IMR-90 (cell line): ENCODE data around the gene CPSF4L. TPM values are rescaled to one million over a fixed set of nuclear protein-coding genes. Genes with fewer than 3 reads are reported as not detected.

Experiments
- ATAC-seq: fragments of 200-7000 bp; cut with Tn5 transposase; 2 replicates; pipeline ENCODE4 v1.9.1; 2020; ENCODE audit warnings: low read depth, mild to moderate bottlenecking, moderate library complexity
- BruUV-seq: library from RNA; stranded (reverse); fragments of 400-500 nt; replicated peaks from 2 replicates; lab custom pipeline; 2021; lab: Mats Ljungman, UMichigan
- CTCF ChIA-PET: fragments of 300-600 bp; formaldehyde crosslinking; extraction: SDS; loops from one replicate; lab custom pipeline; 2021; ENCODE audit warnings: antibody characterized with exemption; lab: Yijun Ruan, JAX
- POLR2A ChIA-PET: fragments of 300-600 bp; sonication (Branson Sonifier 250); formaldehyde crosslinking; loops from one replicate; lab custom pipeline; 2022; ENCODE audit warnings: antibody characterized with exemption; ENCODE audit not compliant: unreplicated experiment; lab: Charles Lee
- DNase-seq: peaks from one replicate; pipeline ENCODE4 v3.0.0; 2013
- H2AFZ ChIP-seq: replicated peaks from 2 replicates; pipeline ENCODE3; 2013; ENCODE audit warnings: low read length, mild to moderate bottlenecking; ENCODE audit not compliant: poor library complexity
- H2AK5ac ChIP-seq: 2 replicates; pipeline ENCODE4 v1.6.1; 2013; ENCODE audit warnings: low read depth, low read length, inconsistent platforms
- H2AK9ac ChIP-seq: replicated peaks from 2 replicates; pipeline ENCODE3; 2013; ENCODE audit warnings: mild to moderate bottlenecking, low read depth, low read length, moderate library complexity; ENCODE audit not compliant: poor library complexity
- H2BK120ac ChIP-seq: 2 replicates; pipeline ENCODE4 v1.6.1; 2013; ENCODE audit warnings: low read depth, low read length, inconsistent platforms
- H2BK15ac ChIP-seq: 3 replicates; pipeline ENCODE4 v1.6.1; 2013; ENCODE audit warnings: low read depth, low read length, inconsistent platforms
- H2BK20ac ChIP-seq: 2 replicates; pipeline ENCODE4 v1.6.1; 2013; ENCODE audit warnings: low read depth, mild to moderate bottlenecking, inconsistent platforms, low read length, moderate library complexity
- H2BK5ac ChIP-seq: 2 replicates; pipeline ENCODE4 v1.6.1; 2013; ENCODE audit warnings: mild to moderate bottlenecking, low read depth, low read length, inconsistent platforms; ENCODE audit not compliant: poor library complexity, severe bottlenecking
- H3K14ac ChIP-seq: replicated peaks from 2 replicates; pipeline ENCODE4 v1.6.1; 2013; ENCODE audit warnings: low read depth, low read length, inconsistent platforms
- H3K18ac ChIP-seq: 2 replicates; pipeline ENCODE4 v1.6.1; 2013; ENCODE audit warnings: low read depth, low read length, control low read depth
- H3K23ac ChIP-seq: 2 replicates; pipeline ENCODE4 v1.6.1; 2013; ENCODE audit warnings: low read depth, low read length, inconsistent platforms
- H3K27ac ChIP-seq: 2 replicates; pipeline ENCODE4 v1.5.1; 2013; ENCODE audit warnings: mild to moderate bottlenecking, control low read depth, low read length; ENCODE audit not compliant: insufficient read depth
- H3K27me3 ChIP-seq: 2 replicates; pipeline ENCODE4 v1.6.1; 2013; ENCODE audit warnings: low read length; ENCODE audit not compliant: control insufficient read depth, insufficient read depth
- H3K36me3 ChIP-seq: 2 replicates; pipeline ENCODE4 v1.6.1; 2013; ENCODE audit warnings: low read length, mixed read lengths; ENCODE audit not compliant: control insufficient read depth, insufficient read depth
- H3K4ac ChIP-seq: 2 replicates; pipeline ENCODE4 v1.6.1; 2013; ENCODE audit warnings: low read depth, low read length, inconsistent platforms
- H3K4me1 ChIP-seq: 2 replicates; pipeline ENCODE4 v1.6.1; 2013; ENCODE audit warnings: low read length, mixed read lengths; ENCODE audit not compliant: control insufficient read depth, insufficient read depth
- H3K4me2 ChIP-seq: 2 replicates; pipeline ENCODE4 v1.6.1; 2013; ENCODE audit warnings: low read depth, mild to moderate bottlenecking, control low read depth, low read length, moderate library complexity
- H3K4me3 ChIP-seq: 2 replicates; pipeline ENCODE4 v1.5.1; 2013; ENCODE audit warnings: low read depth, mild to moderate bottlenecking, control low read depth, low read length, moderate library complexity; ENCODE audit not compliant: insufficient read depth
- H3K56ac ChIP-seq: 2 replicates; pipeline ENCODE4 v1.6.1; 2013; ENCODE audit warnings: low read length, inconsistent platforms; ENCODE audit not compliant: insufficient read depth; ENCODE audit errors: extremely low read depth
- H3K79me1 ChIP-seq, 2 experiments: 2 replicates each; pipeline ENCODE4 v1.6.1; 2013; ENCODE audit warnings: low read length in 2 of 2, inconsistent platforms in 1 of 2, low read depth in 1 of 2
- H3K9ac ChIP-seq: 2 replicates; pipeline ENCODE4 v1.6.1; 2013; ENCODE audit warnings: low read depth, low read length, control low read depth
- H3K9me1 ChIP-seq: 2 replicates; pipeline ENCODE4 v1.6.1; 2013; ENCODE audit warnings: low read length, inconsistent platforms; ENCODE audit not compliant: insufficient read depth
- H3K9me3 ChIP-seq: 2 replicates; pipeline ENCODE4 v1.6.1; 2013; ENCODE audit warnings: low read length; ENCODE audit not compliant: control insufficient read depth, insufficient read depth
- H4K20me1 ChIP-seq: 2 replicates; pipeline ENCODE4 v1.6.1; 2013; ENCODE audit warnings: low read length, inconsistent platforms; ENCODE audit not compliant: insufficient read depth
- H4K5ac ChIP-seq: 2 replicates; pipeline ENCODE4 v1.6.1; 2013; ENCODE audit warnings: mild to moderate bottlenecking, low read depth, low read length, control low read depth
- H4K8ac ChIP-seq, 2 experiments: 2 replicates each; pipeline ENCODE4 v1.6.1; 2013; ENCODE audit warnings: low read depth in 2 of 2, low read length in 2 of 2, control low read depth in 1 of 2, inconsistent platforms in 1 of 2
- H4K91ac ChIP-seq: 2 replicates; pipeline ENCODE4 v1.6.1; 2013; ENCODE audit warnings: low read depth, low read length, inconsistent platforms; ENCODE audit not compliant: insufficient read depth
- BHLHE40 ChIP-seq: fragments of 150-350 bp; IDR thresholded peaks from 2 replicates; pipeline ENCODE4 v1.6.1; 2016; ENCODE audit warnings: mild to moderate bottlenecking, low read depth, low read length
- CEBPB ChIP-seq: IDR thresholded peaks from 2 replicates; pipeline ENCODE4 v1.6.1; 2012; ENCODE audit warnings: low read depth, low read length, improper control_type of control experiment
- CHD1 ChIP-seq: IDR thresholded peaks from 2 replicates; pipeline ENCODE4 v1.6.1; 2012; ENCODE audit warnings: low read depth, low read length, improper control_type of control experiment
- CTCF ChIP-seq: conservative IDR thresholded peaks from 2 replicates; pipeline ENCODE4 v1.5.1; 2012; ENCODE audit warnings: mild to moderate bottlenecking, low read depth, low read length, improper control_type of control experiment
- ELK1 ChIP-seq: fragments of 150-350 bp; IDR thresholded peaks from 2 replicates; pipeline ENCODE4 v1.6.1; 2016; ENCODE audit warnings: low read depth, mild to moderate bottlenecking, low read length, moderate library complexity, borderline replicate concordance
- FOS ChIP-seq: fragments of 150-350 bp; IDR thresholded peaks from 2 replicates; pipeline ENCODE4 v1.6.1; 2016; ENCODE audit warnings: low read depth, low read length
- MAFK ChIP-seq: IDR thresholded peaks from 2 replicates; pipeline ENCODE4 v1.6.1; 2012; ENCODE audit warnings: low read depth, low read length, improper control_type of control experiment
- MAZ ChIP-seq: IDR thresholded peaks from 2 replicates; pipeline ENCODE4 v1.6.1; 2012; ENCODE audit warnings: low read depth, mild to moderate bottlenecking, low read length, improper control_type of control experiment, moderate library complexity, borderline replicate concordance
- MXI1 ChIP-seq: IDR thresholded peaks from 2 replicates; pipeline ENCODE4 v1.6.1; 2012; ENCODE audit warnings: low read depth, mild to moderate bottlenecking, low read length, moderate library complexity, borderline replicate concordance
- NFE2L2 ChIP-seq: fragments of 150-350 bp; IDR thresholded peaks from 2 replicates; pipeline ENCODE4 v1.6.1; 2016; ENCODE audit warnings: low read depth, mild to moderate bottlenecking, low read length
- POLR2A ChIP-seq: IDR thresholded peaks from 2 replicates; pipeline ENCODE4 v1.6.1; 2012; ENCODE audit warnings: mild to moderate bottlenecking, low read depth, low read length
- RAD21 ChIP-seq: IDR thresholded peaks from 2 replicates; pipeline ENCODE4 v1.6.1; 2012; ENCODE audit warnings: low read length, improper control_type of control experiment
- RCOR1 ChIP-seq: IDR thresholded peaks from 2 replicates; pipeline ENCODE4 v1.6.1; 2012; ENCODE audit warnings: mild to moderate bottlenecking, low read length, improper control_type of control experiment; ENCODE audit not compliant: insufficient replicate concordance
- RFX5 ChIP-seq: IDR thresholded peaks from 2 replicates; pipeline ENCODE4 v1.8.0; 2012; ENCODE audit warnings: low read depth, mild to moderate bottlenecking, low read length, moderate library complexity
- SMC3 ChIP-seq: fragments of 150-350 bp; IDR thresholded peaks from 2 replicates; pipeline ENCODE4 v1.6.1; 2016; ENCODE audit warnings: low read depth, mild to moderate bottlenecking, antibody characterized with exemption, low read length, moderate library complexity
- USF2 ChIP-seq: fragments of 150-350 bp; IDR thresholded peaks from 2 replicates; pipeline ENCODE4 v1.6.1; 2017; ENCODE audit warnings: mild to moderate bottlenecking, antibody characterized with exemption, low read length, low read depth
- WGBS, 2 experiments: methylation state at CpG; one replicate each; pipeline versions ENCODE4 v1.1.5 to v1.1.7; 2013; ENCODE audit warnings: missing lambda C conversion rate in 2 of 2; ENCODE audit not compliant: insufficient read length in 1 of 2; ENCODE audit errors: extremely low coverage in 2 of 2; 5-methylcytosine and 5-hydroxymethylcytosine counted together
- dilution Hi-C: fragments of 300-500 bp; cut with HindIII; formaldehyde crosslinking; loops from one replicate; pipeline ENCODE4 v1.14.3; 2018; ENCODE audit warnings: low sequenced_read_pairs; ENCODE audit not compliant: unreplicated experiment
- in situ Hi-C: fragments of 300-500 bp; cut with MboI; formaldehyde crosslinking; loops from 3 replicates; pipeline ENCODE4 v1.14.3; 2019; ENCODE audit warnings: low sequenced_read_pairs, inconsistent platforms, mixed read lengths
- intact Hi-C: fragments of 100-400 bp; cut with micrococcal nuclease; formaldehyde crosslinking; loops from 2 replicates; pipeline ENCODE4 v1.10.0; 2022
- polyA plus RNA-seq, 3 experiments: library from polyadenylated mRNA; depleted of rRNA; stranded (reverse); fragments of >200 nt; gene quantifications; 2 replicates each; pipeline ENCODE4 v1.2.3, GENCODE V29; 2012; ENCODE audit warnings: low replicate concordance in 1 of 3
- total RNA-seq: library from RNA; depleted of rRNA; stranded (reverse); fragments of >200 nt; gene quantifications from 2 replicates; pipeline ENCODE4 v1.2.3, GENCODE V29; 2012

CPSF4L gene
- total and polyA plus RNA-seq, 2 of the 4 experiments (the other 2 are of a cell fraction), result not detected

GRCh38 chr17:73205459-73205961 is 56.2 kb downstream of the CPSF4L start:
- intact Hi-C loops (no loop called here), in situ Hi-C loops (loop anchor here (25.0 kb wide), 1 partner anchor 818 kb away; no protein-coding TSS in a partner anchor), dilution Hi-C loops (no loop called here)
- ATAC-seq, result no peak
- Histone ChIP-seq H3K79me1 (peaks cover 47 to 64% of the 10 kb centered on the region in 2 experiments), H4K5ac (no peak overlapping the region), H3K23ac (no peak overlapping the region), H3K4me1 (peaks cover 5% of the 10 kb centered on the region), H3K4me2 (no peak overlapping the region), H3K4ac (no peak overlapping the region), H3K9me1 (peaks cover 10% of the 10 kb centered on the region), H3K14ac (no peak overlapping the region), H2AK9ac (no peak overlapping the region), H2BK15ac (no peak overlapping the region), H3K9me3 (no peaks in the 10 kb centered on the region), H2BK20ac (no peak overlapping the region), H2AFZ (no peak overlapping the region), H3K36me3 (peaks cover 71% of the 10 kb centered on the region), H3K9ac (no peak overlapping the region), H3K27ac (no peak overlapping the region), H3K18ac (no peak overlapping the region), H3K56ac (no peak overlapping the region), H4K91ac (no peak overlapping the region), H2BK5ac (no peak overlapping the region), H3K27me3 (no peaks in the 10 kb centered on the region), H4K8ac (no peak overlapping the region), H2BK120ac (no peak overlapping the region), H2AK5ac (no peak overlapping the region), H3K4me3 (no peak overlapping the region), H4K20me1 (peaks cover 25% of the 10 kb centered on the region; the same call in 1 of the 2 replicates)
- CTCF ChIA-PET, result no interaction called here
- 94% methylated on average over 6 of the region's 10 CpGs; no CpG with 5 or more reads in 1 of the 2 experiments for WGBS, 2 experiments
- POLR2A ChIA-PET, result no interaction called here
- no peak for DNase-seq
- no peak for TF ChIP-seq MAZ
- no peak for TF ChIP-seq ELK1
- TF ChIP-seq MAFK, result no peak
- TF ChIP-seq CEBPB, result no peak
- no peak for TF ChIP-seq BHLHE40
- no peak for TF ChIP-seq MXI1
- no peak for TF ChIP-seq POLR2A
- no peak for TF ChIP-seq CTCF
- no peak for TF ChIP-seq CHD1
- no peak for TF ChIP-seq RCOR1
- TF ChIP-seq SMC3, result no peak
- no peak for TF ChIP-seq USF2
- no peak for TF ChIP-seq NFE2L2
- TF ChIP-seq FOS, result no peak
- no peak for TF ChIP-seq RFX5
- TF ChIP-seq RAD21, result no peak
- no TSS peak for BruUV-seq
